Kidney epithelial cell (primary cell): Measurements from ENCODE around the gene CC2D2B. TPM values are rescaled to one million over a fixed set of nuclear protein-coding genes. Genes with fewer than 3 reads are reported as not detected.
"Not testable (repeated sequence)": the region's sequence is repeated elsewhere in the genome, so short reads cannot be mapped to it uniquely, and the experiment has no call there.

Experiments
- DNase-seq: peaks from one replicate; pipeline ENCODE4 v3.0.0-alpha.2; 2010; ENCODE audit warnings: low read depth
- H3K27me3 ChIP-seq: 2 replicates; pipeline ENCODE4 v1.6.0; 2011; ENCODE audit warnings: low read length; ENCODE audit not compliant: control insufficient read depth, insufficient read depth
- H3K36me3 ChIP-seq: 2 replicates; pipeline ENCODE4 v1.5.1; 2011; ENCODE audit warnings: low read length; ENCODE audit not compliant: control insufficient read depth, insufficient read depth
- H3K4me3 ChIP-seq: 2 replicates; pipeline ENCODE4 v1.5.1; 2011; ENCODE audit warnings: low read depth, mild to moderate bottlenecking, control low read depth, low read length
- CTCF ChIP-seq: IDR thresholded peaks from 2 replicates; pipeline ENCODE4 v1.5.1; 2011; ENCODE audit warnings: mild to moderate bottlenecking, moderate library complexity, low read length, control low read depth, inconsistent platforms; ENCODE audit not compliant: insufficient read depth, poor library complexity, severe bottlenecking
- total RNA-seq: library from RNA; depleted of rRNA; stranded (reverse); fragments of >200 nt; gene quantifications from 2 replicates; pipeline ENCODE4 v1.2.3, GENCODE V29; 2015

Gene CC2D2B
- total RNA-seq, 1 donor from 2014 or later: not detected

DNA sequence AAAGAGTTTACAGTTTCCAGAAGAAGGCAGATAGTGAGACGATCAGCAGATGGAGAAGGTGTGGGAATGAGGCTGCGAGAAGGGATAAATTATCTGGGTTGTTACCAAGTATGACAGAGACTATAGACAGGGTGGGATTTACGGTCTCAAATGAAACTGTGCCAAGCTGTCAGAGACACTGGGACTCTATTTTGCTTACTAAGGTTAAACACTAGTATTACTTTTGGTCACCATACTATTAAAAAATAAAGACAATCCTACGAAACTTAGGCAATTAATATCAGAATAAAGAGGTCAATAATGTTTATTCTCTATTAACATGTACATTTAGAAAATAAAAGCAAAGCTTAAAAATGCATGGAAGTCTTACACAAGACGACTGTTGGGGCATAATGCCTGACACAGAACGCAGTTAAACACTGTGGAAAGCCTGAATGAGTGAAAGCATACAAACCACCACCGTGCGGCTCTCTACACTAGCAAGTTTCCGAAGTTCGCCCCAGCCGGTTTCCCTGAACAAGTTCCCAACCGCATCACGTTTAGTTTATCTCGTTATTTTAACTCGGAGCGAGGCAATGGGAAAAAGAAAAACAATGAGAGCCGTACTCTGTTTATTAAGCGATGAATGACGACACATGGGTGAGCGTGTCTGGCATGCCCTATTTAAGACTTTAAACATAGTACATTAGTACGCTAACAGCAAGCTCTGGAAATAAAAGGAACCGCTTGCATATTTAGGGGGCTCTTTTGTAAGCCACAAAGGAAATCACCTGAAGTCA lies 909 bp upstream of the CC2D2B start:
- Histone ChIP-seq H3K4me3 (peak overlapping the region; percentile 68), H3K27me3 (no peaks in the 10 kb centered on the region), H3K36me3 (no peaks in the 10 kb centered on the region)
- peak; percentile 26 for TF ChIP-seq CTCF
- no peak for DNase-seq

DNA sequence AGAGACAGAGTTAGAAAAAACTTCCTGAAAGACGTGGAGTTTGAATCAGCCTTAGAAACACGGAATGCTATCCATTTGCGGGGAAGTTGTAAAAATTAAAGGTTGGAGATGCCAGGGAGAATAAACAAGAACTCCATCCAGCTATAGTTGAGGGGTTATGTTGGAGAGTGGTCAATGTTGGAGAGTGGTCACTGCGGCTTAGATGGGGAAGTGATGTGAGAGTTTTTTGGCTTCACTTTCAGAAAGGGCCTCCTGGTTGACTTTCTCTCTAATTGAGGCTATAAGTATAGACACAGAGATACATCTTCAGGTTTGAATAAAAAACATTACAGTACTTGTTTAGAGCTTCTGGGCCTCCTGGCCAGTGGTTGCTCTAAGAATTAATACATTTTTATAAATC lies 675 bp downstream of the CC2D2B start:
- H3K36me3 ChIP-seq: no peaks in the 10 kb centered on the region
- no peaks in the 10 kb centered on the region for H3K27me3 ChIP-seq
- no peak overlapping the region for H3K4me3 ChIP-seq
- DNase-seq: no peak
- no peak for TF ChIP-seq CTCF

DNA sequence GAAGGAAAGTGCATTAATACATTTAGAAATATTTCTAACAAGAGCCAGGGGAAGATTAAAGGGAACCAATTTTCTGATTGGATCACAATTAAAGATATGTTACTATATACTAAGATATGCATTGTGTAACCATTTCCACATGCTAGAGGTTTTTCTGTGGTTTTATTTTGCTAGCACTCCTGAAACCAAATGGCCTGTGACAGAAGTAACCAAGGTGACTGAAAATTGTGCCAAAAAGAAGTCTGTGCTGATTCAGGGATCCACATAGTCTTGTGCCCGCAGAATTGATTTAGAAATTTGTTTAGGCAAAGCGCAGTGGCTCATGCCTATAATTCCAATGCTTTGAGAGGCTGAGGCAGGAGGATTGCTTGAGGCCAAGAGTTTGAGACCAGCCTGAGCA lies 1.8 kb downstream of the CC2D2B start:
- no peaks in the 10 kb centered on the region for H3K36me3 ChIP-seq
- no peak for TF ChIP-seq CTCF
- no peak for DNase-seq

DNA sequence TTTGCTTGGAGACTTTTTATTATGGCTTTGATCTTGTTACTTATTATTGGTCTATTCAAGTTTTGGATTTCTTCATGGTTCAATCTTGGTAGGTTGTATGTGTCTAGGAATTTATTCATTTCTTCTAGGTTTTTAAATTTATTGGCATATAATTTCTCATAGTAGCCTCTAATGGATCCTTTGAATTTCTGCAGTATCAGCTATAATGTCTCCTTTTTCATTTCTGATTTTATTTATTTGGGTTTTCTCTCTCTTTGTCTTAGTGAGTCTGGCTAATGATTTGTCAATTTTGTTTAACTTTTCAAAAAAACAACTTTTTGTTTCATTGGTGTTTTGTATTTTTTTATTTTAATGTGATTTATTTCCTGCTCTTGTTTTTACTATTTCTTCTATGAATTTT lies 8.3 kb downstream of the CC2D2B start:
- H3K4me3 ChIP-seq, H3K36me3 ChIP-seq, H3K27me3 ChIP-seq, DNase-seq: not testable (repeated sequence)

More for the DNA sequence above, 1.8 kb downstream of the CC2D2B start:
- no peak overlapping the region for H3K4me3 ChIP-seq
- H3K27me3 ChIP-seq: no peaks in the 10 kb centered on the region

DNA sequence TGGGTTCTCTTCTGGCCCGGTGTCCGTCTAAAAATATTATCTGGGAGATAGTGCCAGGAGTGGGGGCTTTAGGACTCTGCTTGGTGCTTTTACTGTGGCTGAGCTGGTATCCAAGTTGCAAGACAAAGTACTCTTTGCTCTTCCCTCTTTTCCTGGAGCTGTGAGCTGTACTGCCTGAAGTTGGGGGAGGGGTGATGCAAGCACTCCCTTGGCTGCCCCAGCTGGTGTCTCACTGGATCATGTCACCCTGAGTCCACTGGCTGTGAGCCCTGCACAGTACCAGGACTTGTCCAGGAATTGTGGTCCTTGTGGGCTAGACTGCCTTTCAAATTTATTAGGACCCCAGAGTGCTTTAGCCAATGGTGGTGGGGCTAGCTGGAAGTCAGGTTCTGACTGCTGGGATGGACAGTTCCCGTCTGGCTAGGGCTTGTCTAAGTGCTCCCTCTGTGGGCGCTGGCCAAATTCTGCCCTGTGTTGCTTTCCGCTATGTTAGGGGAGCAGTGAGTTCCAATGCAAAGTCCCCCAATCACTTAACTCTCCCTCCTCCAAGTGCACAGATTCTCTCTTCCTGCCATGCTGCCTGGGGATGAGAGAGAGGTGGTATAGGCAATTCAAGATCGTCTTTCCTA lies 13.1 kb downstream of the CC2D2B start:
- no peaks in the 10 kb centered on the region for H3K36me3 ChIP-seq
- H3K27me3 ChIP-seq: no peaks in the 10 kb centered on the region
- no peak for TF ChIP-seq CTCF
- H3K4me3 ChIP-seq: no peak overlapping the region
- DNase-seq: no peak

GRCh38 chr10:95925033-95925432 lies 17.3 kb downstream of the CC2D2B start:
- TF ChIP-seq CTCF: no peak
- no peak for DNase-seq
- no peak overlapping the region for H3K4me3 ChIP-seq
- no peaks in the 10 kb centered on the region for H3K36me3 ChIP-seq
- no peaks in the 10 kb centered on the region for H3K27me3 ChIP-seq
